ENCODE data around the gene CMKLR1.

The CMKLR1 gene

GRCh38 chr12:108316176-108317086 lies 22.7 kb downstream of the CMKLR1 start:
- DNase-seq (ENCODE audit: low read depth in 2 of 2): no peak

- no peak for DNase-seq (ENCODE audit: low read depth in 2 of 2)
Observed at GRCh38 chr12:108315486-108316105, 23.5 kb downstream of the CMKLR1 start.

DNA sequence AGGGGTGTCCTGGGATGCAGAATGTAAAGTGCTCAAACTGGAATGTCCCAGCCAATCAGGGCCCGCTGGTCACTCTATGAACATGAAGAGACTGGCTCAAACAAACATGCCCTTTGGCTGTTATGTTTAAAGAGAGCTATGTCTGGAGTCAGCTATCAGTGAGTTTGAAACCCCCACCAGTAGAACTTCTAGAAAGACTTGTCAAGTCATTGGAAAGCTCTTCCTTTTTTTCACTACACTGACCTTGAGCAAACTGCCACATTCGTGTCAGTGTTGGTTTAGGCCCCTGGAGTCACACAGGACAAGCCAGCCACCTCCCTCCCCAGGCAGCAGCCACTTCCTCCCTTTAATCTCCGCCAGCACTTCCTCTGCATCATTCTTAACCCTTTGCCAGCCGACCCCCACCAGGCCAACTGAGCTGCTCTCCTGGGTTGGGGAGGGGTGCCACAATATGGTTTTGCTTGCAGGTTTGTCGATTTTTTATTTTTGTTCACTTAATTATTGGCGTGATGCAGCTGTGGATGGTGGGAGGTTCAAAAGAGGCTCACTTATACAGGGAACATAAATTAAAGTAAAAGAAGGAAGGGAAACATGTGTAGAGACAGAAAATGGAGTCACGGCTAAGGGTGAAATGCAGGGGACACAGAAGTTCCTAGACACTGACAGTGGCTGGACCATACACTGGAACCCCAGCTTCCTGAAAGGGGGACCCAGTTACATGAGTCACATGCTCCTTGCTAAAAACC lies 25.3 kb downstream of the CMKLR1 start:
- DNase-seq (ENCODE audit: low read depth in 2 of 2): no peak

GRCh38 chr12:108313241-108313605 lies 25.9 kb downstream of the CMKLR1 start:
- no peak for DNase-seq (ENCODE audit: low read depth in 2 of 2)

DNA sequence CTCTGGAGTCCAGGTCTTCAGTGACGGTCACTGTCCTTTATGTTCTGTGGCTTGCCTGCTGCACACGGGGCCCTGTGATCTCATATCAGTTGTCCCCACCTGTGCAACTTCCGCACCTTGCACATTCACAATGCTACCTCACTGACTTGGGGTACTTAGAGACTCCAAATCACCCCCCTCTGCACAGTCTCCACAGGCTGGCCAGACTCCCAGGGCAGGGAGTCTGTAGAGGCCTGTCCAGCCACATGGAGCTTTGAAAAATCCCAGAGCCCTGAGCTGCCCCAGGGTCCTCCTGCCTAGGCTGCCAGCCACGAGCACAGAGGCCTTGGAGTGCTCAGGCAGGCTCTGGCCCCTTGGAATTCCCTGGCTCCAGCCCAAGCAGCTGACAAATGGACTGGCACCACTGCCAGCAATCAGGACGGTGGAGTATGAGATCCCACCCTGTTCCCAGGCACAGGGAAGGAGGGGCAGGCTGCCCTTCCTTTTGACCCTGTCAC lies 26.4 kb downstream of the CMKLR1 start:
- no peak for DNase-seq (ENCODE audit: low read depth in 2 of 2)

DNA sequence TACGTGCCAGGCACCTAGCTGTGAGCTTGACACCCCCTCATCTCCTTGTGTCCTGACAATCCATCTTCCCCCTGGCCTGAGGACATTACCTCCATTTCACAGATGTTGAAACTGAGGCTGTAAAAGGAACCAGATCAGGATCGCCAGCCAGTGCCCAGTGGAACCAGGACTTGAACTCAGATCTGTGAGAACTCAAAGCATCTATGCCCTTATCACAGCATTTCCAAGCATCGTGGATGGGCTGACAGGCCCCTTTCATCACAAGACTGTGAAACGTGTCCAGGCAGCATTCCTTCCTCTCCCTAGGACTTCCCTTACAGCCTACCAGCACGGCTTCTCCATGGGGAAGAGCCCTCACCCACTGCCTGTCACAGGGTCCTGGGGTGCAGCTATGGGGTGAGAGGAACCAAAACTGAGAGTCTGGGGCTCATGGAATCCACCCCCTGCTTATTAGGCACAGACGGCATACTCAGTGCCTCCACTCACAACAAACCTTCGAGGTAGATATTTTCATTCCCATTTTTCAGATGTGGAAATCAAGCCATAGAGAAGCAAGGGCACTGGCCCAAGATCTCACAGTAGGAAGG lies 26.9 kb downstream of the CMKLR1 start:
- no peak for DNase-seq (ENCODE audit: low read depth in 2 of 2)

- no peak for DNase-seq (ENCODE audit: low read depth in 2 of 2)
Observed at GRCh38 chr12:108311605-108312004, 27.5 kb downstream of the CMKLR1 start.

DNA sequence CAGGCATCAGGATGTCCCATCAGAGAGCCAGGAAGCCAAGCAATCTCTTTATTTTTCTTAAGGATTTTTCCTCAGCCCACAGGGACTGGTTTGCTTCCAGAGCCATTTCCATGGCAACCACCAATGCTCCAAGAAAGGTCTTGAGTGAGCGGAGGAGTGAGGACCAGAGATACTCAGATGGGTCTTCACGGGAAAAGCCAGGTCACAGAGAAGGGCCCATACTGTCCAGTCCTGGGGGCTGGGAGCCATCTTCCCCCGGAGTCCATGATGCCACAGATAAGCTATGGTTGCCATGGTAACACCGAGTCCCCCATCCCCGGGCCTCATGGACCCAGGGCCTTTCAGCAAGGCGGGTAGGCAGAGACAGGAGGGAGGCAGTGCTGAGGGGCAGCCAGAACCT lies 28.6 kb downstream of the CMKLR1 start:
- DNase-seq (ENCODE audit: low read depth in 2 of 2): no peak

DNA sequence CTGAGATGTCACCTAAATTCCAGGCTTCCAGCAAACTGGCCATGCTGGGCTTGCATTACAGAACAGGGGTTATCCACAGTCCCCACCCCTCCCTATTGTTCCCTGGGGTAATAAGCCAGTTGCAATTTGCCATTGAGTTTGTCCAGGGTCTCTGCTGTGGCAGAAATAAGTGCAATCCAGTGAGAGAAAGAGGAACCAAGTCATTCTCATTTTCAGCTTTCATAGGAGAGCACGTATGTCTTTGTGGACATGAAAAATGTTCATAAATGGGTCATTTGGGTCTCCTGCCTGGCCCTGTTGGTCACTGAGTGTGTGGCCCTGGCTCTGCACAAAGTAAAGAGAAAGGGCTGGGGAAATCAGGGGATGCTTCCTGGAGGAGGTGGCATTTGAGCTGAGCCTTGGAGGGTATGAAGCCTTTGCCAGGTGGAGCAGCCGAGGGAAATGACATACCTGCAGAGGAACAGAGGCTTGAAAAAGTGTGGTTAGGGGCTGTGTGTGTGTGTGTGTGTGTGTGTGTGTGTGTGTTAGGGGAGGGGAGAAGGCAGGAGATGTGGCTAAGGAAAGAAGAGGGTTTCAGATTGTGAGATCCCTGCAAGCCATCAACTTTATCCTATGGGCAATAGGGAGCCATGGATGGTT lies 29.3 kb downstream of the CMKLR1 start:
- DNase-seq (ENCODE audit: low read depth in 2 of 2): no peak

GRCh38 chr12:108308395-108309085 lies 30.6 kb downstream of the CMKLR1 start:
- no peak for DNase-seq (ENCODE audit: low read depth in 2 of 2)

DNA sequence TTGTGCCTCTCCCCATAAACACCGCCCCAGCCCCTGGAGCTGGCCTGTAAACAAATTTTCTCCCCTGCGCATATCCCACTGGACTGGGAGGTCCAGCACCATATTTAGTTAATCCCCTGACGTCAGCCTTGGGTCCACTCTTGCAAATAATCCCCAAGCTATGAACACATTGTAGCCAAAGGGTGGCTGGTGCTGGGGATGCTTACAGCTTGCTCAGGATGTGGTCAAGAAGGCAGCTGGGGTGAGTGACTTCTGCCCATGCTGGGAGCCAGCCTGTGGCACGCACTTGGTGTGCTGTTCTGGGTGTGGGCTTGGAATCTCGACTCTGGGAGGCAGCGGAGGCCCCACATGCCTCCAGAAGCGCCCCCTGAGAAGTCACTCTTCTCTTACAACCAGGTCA lies 32.1 kb downstream of the CMKLR1 start:
- no peak for DNase-seq (ENCODE audit: low read depth in 2 of 2)

GRCh38 chr12:108306506-108306905 lies 32.6 kb downstream of the CMKLR1 start:
- no peak for DNase-seq (ENCODE audit: low read depth in 2 of 2)

GRCh38 chr12:108305991-108306501 lies 33.1 kb downstream of the CMKLR1 start:
- DNase-seq (ENCODE audit: low read depth in 2 of 2): no peak

- peak; percentile 1 to 14 for DNase-seq (ENCODE audit: low read depth in 2 of 2)
Observed at GRCh38 chr12:108305520-108305919, 33.6 kb downstream of the CMKLR1 start.

GRCh38 chr12:108304633-108305032 lies 34.5 kb downstream of the CMKLR1 start:
- DNase-seq (ENCODE audit: low read depth in 2 of 2): no peak

GRCh38 chr12:108303703-108304102 lies 35.4 kb downstream of the CMKLR1 start:
- DNase-seq (ENCODE audit: low read depth in 2 of 2): no peak

DNA sequence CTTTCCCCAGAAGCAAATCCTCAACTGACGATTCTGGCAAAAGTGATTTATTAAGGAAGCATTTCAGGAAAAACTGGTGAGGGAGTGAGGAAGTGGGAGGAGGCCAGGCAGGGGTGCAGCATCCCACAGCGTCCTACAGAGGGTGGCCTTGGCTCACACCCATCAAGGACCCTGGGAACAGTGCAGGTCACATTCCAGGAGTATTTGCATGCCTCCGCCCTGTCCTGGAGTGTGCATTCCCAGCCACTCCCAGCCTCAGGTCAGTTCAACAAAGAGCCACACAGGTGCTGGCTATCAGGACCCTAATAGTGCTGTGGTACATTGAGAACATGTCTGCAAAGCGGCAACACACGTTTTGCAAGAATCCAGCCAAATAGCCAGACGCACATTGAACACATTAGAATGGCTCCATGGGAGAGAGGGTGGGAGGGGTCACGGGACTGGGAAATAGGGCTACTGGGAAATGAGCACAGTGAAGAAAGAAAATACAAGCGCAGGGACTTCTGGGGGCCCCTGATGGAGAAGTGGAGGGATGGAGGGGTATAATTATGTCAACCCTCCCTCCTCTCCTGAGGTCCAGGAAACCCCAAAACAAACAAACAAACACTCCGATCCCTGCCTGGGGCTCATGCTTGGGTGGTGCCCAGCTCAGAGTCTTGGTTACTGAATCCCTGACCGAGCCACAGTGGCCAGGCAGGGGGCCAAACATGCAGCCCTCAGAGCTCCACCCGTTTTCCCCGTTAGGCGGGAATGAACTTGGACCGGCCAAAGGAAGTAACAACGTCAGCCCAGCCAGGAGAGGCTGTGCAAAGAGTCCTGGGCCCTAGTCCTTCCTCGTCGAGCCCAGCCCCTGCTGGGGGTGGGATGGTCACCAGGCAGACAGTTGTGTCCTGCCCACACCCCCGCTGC lies 36.5 kb downstream of the CMKLR1 start:
- DNase-seq (ENCODE audit: low read depth in 2 of 2): no peak

DNA sequence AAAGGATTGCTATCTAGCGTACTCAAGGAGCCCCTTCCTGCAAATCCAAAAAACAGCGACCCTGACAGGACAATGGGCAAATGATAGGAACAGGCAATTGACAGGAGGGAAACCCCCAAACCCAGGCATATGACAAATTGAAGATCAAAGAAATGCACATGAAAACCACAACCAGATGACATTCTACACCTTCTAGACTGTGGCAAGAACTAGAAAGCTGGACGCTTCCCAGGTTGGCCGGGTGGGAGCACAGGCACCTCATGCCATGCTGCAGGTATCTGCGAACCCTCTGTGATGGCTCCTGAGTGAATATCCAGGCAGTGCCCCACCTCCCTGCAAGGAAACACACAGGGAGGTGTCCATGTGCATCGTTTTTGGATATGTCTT lies 37.1 kb downstream of the CMKLR1 start:
- DNase-seq (ENCODE audit: low read depth in 2 of 2): no peak

GRCh38 chr12:108301346-108301745 lies 37.8 kb downstream of the CMKLR1 start:
- DNase-seq (ENCODE audit: low read depth in 2 of 2): no peak
